Panc1 (cell line): Measurements from ENCODE around the gene AP3B1. TPM values are rescaled to one million over a fixed set of nuclear protein-coding genes. Genes with fewer than 3 reads are reported as not detected.

Experiments used
- ATAC-seq: fragments of 200-7000 bp; cut with Tn5 transposase; 2 replicates; pipeline ENCODE4 v1.9.1; 2020; ENCODE audit warnings: mild to moderate bottlenecking, moderate library complexity
- BruUV-seq: library from RNA; stranded (reverse); fragments of 400-500 nt; replicated peaks from 2 replicates; lab custom pipeline; 2021; lab: Mats Ljungman, UMichigan
- CTCF ChIA-PET: fragments of 300-600 bp; sonication (Branson Sonifier 250); formaldehyde crosslinking; loops from one replicate; lab custom pipeline; 2022; ENCODE audit warnings: antibody characterized with exemption; lab: Charles Lee
- POLR2A ChIA-PET: fragments of 300-600 bp; sonication (Branson Sonifier 250); formaldehyde crosslinking; loops from one replicate; lab custom pipeline; 2022; ENCODE audit warnings: antibody characterized with exemption; lab: Charles Lee
- DNase-seq: peaks from one replicate; pipeline ENCODE4 v3.0.0-alpha.2; 2010; ENCODE audit warnings: low read depth, low spot score
- H3K27ac ChIP-seq: 2 replicates; pipeline ENCODE4 v1.5.1; 2011; ENCODE audit warnings: mild to moderate bottlenecking, low read length, inconsistent platforms
- H3K27me3 ChIP-seq: fragments of 200-500 bp; sonication (Bioruptor generic); 2 replicates; pipeline ENCODE4 v1.6.0; 2014; ENCODE audit warnings: low read length, inconsistent platforms; ENCODE audit not compliant: control insufficient read depth, insufficient read depth
- H3K36me3 ChIP-seq: fragments of 200-500 bp; sonication (Bioruptor generic); 2 replicates; pipeline ENCODE4 v1.5.1; 2014; ENCODE audit warnings: inconsistent platforms, mild to moderate bottlenecking, low read length, moderate library complexity; ENCODE audit not compliant: control insufficient read depth, insufficient read depth
- H3K4me1 ChIP-seq: 2 replicates; pipeline ENCODE4 v1.5.1; 2011; ENCODE audit warnings: inconsistent platforms, mild to moderate bottlenecking, low read length, moderate library complexity; ENCODE audit not compliant: control insufficient read depth, insufficient read depth
- H3K4me3 ChIP-seq, 2 experiments: 2 replicates each; pipeline ENCODE4 v1.5.1; 2011 to 2012; ENCODE audit warnings: low read depth in 2 of 2, low read length in 2 of 2, mild to moderate bottlenecking in 2 of 2, inconsistent platforms in 1 of 2, moderate library complexity in 1 of 2
- H3K9me3 ChIP-seq: fragments of 200-500 bp; sonication (Bioruptor generic); 2 replicates; pipeline ENCODE4 v1.5.1; 2014; ENCODE audit warnings: low read depth, mild to moderate bottlenecking, inconsistent platforms, low read length, moderate library complexity; ENCODE audit not compliant: control insufficient read depth, insufficient read depth
- POLR2AphosphoS5 ChIP-seq: IDR thresholded peaks from 2 replicates; pipeline ENCODE4 v1.6.1; 2012; ENCODE audit warnings: mild to moderate bottlenecking, low read depth, low read length, moderate library complexity
- SIN3A ChIP-seq: IDR thresholded peaks from 2 replicates; pipeline ENCODE4 v1.6.1; 2012; ENCODE audit warnings: low read depth, mild to moderate bottlenecking, low read length, moderate library complexity, borderline replicate concordance; ENCODE audit not compliant: insufficient read depth
- TCF7L2 ChIP-seq: IDR thresholded peaks from 2 replicates; pipeline ENCODE4 v1.6.1; 2011; ENCODE audit warnings: mild to moderate bottlenecking, low read depth, low read length, inconsistent platforms
- in situ Hi-C: cut with HindIII; loops from 2 replicates; pipeline ENCODE4 v1.10.0; 2016; ENCODE audit warnings: low sequenced_read_pairs, low pct_unique_long_range_greater_than_20kb
- intact Hi-C: fragments of 100-400 bp; cut with micrococcal nuclease; formaldehyde crosslinking; loops from one replicate; pipeline ENCODE4 v1.10.0; 2022; ENCODE audit not compliant: unreplicated experiment
- total RNA-seq: library from RNA; stranded (reverse); gene quantifications from one replicate; pipeline ENCODE4 v1.2.1, GENCODE V29; 2021; ENCODE audit not compliant: unreplicated experiment
- TF ChIP-seq, protein P1 (sequence below), 2 experiments: IDR thresholded peaks; 2 replicates each; pipeline ENCODE4 v1.6.1; 2011 to 2012; ENCODE audit warnings: low read depth in 2 of 2, control low read depth in 1 of 2, low read length in 1 of 2, mild to moderate bottlenecking in 1 of 2, moderate library complexity in 1 of 2; ENCODE audit not compliant: insufficient read depth in 1 of 2
- TF ChIP-seq, protein P2 (sequence below): fragments of 450-650 bp; IDR thresholded peaks from 2 replicates; pipeline ENCODE4 v1.5.1; 2017; ENCODE audit warnings: mild to moderate bottlenecking

AP3B1 gene
- total RNA-seq, 1 experiment from 2014 or later, result 55.4 TPM

DNA sequence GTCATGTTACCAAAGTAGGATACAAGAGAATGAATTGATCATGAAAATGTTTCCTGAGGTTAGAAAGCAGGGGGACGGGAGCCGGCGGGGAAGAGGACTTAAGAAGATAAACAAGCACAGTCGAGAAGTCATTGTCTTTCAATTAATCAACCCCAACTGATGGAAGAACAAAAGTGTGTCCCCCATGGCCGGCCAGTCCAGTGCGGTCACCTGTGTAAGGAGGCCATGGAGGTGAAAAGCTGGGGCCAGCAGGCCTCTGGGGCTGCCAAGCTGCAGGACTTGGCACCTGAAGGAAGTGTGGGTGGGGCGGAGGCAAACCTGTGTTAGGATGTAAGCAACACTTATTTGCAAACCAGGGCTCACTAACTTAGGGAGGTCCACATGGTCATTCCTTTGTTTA lies 295.1 kb downstream of the AP3B1 start:
- intact Hi-C loops, result no loop called here
- ATAC-seq, result no peak
- TF ChIP-seq, protein P1, sequence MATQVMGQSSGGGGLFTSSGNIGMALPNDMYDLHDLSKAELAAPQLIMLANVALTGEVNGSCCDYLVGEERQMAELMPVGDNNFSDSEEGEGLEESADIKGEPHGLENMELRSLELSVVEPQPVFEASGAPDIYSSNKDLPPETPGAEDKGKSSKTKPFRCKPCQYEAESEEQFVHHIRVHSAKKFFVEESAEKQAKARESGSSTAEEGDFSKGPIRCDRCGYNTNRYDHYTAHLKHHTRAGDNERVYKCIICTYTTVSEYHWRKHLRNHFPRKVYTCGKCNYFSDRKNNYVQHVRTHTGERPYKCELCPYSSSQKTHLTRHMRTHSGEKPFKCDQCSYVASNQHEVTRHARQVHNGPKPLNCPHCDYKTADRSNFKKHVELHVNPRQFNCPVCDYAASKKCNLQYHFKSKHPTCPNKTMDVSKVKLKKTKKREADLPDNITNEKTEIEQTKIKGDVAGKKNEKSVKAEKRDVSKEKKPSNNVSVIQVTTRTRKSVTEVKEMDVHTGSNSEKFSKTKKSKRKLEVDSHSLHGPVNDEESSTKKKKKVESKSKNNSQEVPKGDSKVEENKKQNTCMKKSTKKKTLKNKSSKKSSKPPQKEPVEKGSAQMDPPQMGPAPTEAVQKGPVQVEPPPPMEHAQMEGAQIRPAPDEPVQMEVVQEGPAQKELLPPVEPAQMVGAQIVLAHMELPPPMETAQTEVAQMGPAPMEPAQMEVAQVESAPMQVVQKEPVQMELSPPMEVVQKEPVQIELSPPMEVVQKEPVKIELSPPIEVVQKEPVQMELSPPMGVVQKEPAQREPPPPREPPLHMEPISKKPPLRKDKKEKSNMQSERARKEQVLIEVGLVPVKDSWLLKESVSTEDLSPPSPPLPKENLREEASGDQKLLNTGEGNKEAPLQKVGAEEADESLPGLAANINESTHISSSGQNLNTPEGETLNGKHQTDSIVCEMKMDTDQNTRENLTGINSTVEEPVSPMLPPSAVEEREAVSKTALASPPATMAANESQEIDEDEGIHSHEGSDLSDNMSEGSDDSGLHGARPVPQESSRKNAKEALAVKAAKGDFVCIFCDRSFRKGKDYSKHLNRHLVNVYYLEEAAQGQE (IDR thresholded peaks at IDR 0.05; ENCODE audit: insufficient read depth in 1 of 2, low read depth in 2 of 2, low read length in 1 of 2), result no peak
- TF ChIP-seq, protein P2, sequence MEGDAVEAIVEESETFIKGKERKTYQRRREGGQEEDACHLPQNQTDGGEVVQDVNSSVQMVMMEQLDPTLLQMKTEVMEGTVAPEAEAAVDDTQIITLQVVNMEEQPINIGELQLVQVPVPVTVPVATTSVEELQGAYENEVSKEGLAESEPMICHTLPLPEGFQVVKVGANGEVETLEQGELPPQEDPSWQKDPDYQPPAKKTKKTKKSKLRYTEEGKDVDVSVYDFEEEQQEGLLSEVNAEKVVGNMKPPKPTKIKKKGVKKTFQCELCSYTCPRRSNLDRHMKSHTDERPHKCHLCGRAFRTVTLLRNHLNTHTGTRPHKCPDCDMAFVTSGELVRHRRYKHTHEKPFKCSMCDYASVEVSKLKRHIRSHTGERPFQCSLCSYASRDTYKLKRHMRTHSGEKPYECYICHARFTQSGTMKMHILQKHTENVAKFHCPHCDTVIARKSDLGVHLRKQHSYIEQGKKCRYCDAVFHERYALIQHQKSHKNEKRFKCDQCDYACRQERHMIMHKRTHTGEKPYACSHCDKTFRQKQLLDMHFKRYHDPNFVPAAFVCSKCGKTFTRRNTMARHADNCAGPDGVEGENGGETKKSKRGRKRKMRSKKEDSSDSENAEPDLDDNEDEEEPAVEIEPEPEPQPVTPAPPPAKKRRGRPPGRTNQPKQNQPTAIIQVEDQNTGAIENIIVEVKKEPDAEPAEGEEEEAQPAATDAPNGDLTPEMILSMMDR, result no peak
- no peak for TF ChIP-seq SIN3A
- no peak for TF ChIP-seq POLR2AphosphoS5
- TF ChIP-seq TCF7L2, result no peak

DNA sequence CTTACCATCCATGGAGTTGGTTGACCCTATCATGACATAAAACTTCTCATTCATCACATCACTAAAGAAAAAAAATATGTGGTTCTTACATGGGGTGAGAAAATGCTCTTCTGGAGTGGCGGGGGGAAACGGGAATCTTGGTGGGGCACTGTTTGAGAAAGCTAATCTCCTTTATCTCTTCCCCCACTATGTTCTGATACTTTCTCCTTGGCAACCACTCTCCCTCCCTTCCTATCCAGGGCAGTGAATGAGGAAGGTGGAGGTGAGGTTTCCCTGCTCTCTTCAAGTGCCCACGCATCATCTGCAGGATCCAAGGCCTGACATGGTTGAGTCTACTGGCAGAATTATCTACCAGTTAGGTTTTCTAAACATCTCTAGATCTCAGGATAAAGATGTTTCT lies 297.6 kb downstream of the AP3B1 start:
- intact Hi-C loops, result no loop called here
- Histone ChIP-seq H3K4me3 (no peak overlapping the region), H3K9me3 (no peaks in the 10 kb centered on the region), H3K36me3 (no peaks in the 10 kb centered on the region), H3K27ac (no peak overlapping the region), H3K27me3 (no peaks in the 10 kb centered on the region), H3K4me1 (no peaks in the 10 kb centered on the region)
- ChIA-PET POLR2A (no interaction called here), CTCF (interaction anchor here (0.7 kb wide), 1 partner anchor 254 kb away, joined by 4 read pairs; no protein-coding TSS in a partner anchor)
- DNase-seq (no peak), ATAC-seq (no peak)
- in situ Hi-C loops, result no loop called here
- BruUV-seq, result no TSS peak
- TF ChIP-seq, protein P2, result no peak
- TF ChIP-seq TCF7L2, result no peak
- TF ChIP-seq, protein P1 (IDR thresholded peaks at IDR 0.05; ENCODE audit: insufficient read depth in 1 of 2, low read depth in 2 of 2, low read length in 1 of 2), result no peak
- no peak for TF ChIP-seq SIN3A
- TF ChIP-seq POLR2AphosphoS5, result no peak

More for the DNA sequence above, 295.1 kb downstream of the AP3B1 start:
- CTCF ChIA-PET, result no interaction called here
- POLR2A ChIA-PET, result no interaction called here
- DNase-seq, result no peak
- in situ Hi-C loops, result no loop called here
- no peaks in the 10 kb centered on the region for H3K4me1 ChIP-seq
- H3K9me3 ChIP-seq, result no peaks in the 10 kb centered on the region
- H3K4me3 ChIP-seq, result no peak overlapping the region
- H3K27ac ChIP-seq, result no peak overlapping the region
- no peaks in the 10 kb centered on the region for H3K27me3 ChIP-seq
- BruUV-seq, result no TSS peak
- H3K36me3 ChIP-seq, result no peaks in the 10 kb centered on the region; the same call in 1 of the 2 replicates
